HG03520 (cell line): Measurements from ENCODE around the gene GAB2.

Experiments
- ATAC-seq: cut with Tn5 transposase; IDR thresholded peaks from one replicate; pipeline ENCODE4 v1.9.1; 2021; ENCODE audit warnings: mild to moderate bottlenecking, moderate library complexity; ENCODE audit not compliant: unreplicated experiment

Gene GAB2

DNA sequence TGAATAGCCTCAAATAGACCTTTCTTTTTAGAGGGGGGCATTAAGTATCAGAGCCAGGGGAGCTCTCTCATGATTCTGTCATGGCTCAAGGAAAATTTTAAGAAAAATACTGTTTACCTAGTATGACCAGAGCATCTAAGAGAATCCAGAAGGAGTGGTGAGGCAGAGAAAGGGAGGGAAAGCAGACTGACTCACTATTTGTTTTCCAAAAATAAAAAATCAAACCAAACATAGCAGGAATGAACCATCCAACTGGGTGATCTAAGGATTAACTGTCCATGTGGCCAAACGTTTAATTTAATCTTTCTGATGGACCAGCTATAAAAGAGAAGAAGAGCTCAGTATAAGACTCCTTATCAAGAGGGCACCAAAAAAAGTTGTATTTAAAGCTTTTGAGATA is 70.8 kb downstream of the GAB2 start:
- no peak for ATAC-seq

DNA sequence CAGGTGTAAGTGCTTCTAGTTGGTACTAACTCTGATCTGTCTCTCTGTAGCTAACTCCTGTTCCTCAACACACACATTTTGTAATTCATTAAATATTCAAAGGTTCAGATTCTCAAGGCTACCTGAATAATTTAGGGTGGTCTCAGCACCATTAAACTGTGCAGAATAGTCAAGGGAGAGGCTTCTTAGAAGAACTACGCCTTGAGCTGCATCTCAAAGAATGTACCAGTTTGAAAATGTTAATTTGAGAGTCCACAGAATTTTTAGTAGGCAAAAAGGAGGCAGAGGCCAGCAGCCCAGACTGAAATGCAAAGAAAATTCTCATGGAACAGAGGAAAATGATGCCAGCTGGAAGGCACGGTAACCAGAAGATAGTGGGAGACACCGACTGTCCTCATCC is 72.2 kb downstream of the GAB2 start:
- no peak for ATAC-seq

DNA sequence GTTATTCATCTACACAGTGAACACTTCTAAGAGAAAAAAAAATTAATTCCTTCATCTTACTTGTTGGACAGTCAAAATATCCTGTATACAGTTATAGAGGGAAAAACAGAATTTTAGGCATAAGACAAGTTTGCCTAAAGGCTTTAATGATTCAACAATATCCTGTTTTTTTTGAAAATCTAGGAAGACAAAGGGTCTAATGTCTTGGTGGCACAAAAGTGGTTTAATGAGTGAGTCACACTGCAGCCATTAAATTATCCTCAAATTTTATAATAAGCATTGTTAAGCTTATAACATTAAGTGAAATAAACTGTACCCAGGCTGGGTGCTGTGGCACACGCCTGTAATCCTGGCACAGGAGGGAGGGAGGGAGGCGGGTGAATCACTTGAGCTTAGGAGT is 72.9 kb downstream of the GAB2 start:
- ATAC-seq: no peak

DNA sequence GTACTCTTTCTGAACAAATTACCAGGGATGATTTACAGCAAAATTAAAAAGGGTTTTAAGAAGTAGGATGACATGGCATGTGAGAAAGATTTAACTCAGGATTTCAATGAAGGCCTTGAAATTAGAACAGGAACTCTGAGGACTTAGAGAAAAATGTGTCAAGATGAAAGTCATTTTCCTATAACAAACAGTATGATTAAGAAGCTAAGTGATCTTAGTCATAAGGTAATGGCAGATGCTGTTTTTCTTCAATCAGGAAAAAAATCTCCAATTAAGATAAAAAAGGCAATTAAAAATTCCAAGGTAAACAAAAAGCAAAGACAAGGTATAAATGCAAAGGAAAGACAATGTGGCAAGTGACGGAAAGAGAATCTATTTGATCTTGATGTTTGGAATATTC is 73.5 kb downstream of the GAB2 start:
- ATAC-seq: no peak

DNA sequence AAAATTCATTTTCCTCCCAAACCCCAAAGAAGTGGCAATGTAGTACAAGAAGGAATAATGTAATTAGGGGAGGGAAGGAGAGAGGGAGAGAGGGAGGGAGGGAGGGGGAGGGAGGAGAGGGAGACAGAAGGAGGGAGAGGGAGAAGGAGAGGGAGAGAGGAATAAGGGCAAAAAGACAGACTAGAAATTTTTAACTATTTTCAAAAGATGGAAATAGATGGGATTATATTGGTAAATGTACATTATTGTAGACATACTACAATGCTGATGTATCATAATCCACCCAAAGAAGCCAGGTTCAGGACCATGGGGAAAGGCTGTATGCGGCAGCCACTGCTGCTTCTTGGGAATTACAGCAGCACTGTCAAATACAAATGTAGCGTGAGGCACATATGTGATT is 74.3 kb downstream of the GAB2 start:
- no peak for ATAC-seq

DNA sequence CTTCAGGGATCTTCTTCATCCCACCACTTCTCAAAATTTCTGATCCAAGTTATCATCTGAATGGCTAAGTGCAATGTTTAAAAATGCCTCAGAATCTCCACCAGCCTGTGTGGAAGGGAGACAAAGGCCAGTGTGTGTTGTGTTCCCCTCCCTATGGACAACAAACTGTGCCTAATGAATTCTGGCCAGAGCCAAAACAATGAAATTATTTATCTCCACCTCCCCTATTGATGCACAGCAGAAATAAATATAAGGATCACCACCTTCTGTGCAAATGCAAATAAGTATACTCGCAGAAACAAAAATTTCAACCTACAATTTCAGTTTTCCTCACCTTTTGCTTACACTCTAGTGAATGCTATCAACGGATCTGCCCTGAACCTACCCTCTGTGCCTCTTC is 75.8 kb downstream of the GAB2 start:
- ATAC-seq: no peak

DNA sequence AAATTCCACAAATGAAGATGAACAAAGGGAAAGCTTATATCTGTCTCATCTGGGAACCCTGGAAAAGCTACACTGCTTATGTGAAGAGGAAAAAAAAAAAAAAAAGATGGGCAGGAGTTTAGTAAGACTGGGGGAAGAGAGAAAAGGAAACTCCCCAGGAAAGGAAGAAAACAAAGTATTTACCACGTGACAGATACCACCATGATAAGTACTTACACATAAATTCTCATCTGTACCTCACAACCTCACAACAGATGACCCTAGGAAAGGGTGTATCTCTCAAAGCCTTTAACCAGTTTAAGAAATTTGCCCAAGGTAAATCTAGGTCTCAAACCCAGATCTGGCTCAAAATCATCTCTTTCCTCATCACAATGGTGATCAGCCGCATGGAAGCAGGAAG is 77.1 kb downstream of the GAB2 start:
- ATAC-seq: no peak

DNA sequence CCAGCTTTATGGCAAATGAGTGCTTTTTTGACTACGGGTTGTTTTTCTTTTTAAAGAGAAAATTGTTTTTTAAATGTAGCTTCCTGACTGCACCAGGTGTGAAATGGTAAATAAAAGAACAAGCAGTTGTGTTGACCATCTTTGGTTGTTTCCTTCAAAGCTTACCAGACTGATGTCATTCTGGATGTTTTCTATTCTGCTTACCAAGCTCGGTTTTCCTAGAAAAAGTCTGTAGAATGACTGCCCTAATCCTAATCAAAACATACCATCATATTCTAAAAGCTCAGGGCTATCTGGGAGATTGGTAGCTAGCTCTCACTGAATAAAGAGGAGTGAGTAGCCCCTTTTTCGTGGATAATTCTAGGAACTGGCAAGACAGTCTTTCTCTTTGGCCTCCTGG is 77.7 kb downstream of the GAB2 start:
- ATAC-seq: no peak

DNA sequence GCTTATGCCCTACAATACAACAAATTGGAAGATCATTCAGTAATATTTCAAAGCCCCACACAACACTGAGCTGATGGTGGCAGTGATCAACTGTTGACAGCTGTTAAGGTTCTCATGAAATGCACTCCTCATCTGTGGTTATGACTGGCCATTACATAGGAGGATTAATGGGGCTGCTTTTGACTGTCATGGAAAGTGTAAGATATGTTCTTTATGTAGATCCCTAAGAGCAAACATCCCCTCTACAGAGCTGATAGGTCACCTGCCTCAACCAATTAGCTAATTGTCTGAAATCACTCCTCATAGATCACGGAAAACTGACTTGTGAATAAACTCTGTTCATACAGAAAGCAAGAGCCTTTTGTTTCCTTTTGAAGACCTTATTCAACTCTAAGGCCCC is 78.1 kb downstream of the GAB2 start:
- ATAC-seq: no peak

DNA sequence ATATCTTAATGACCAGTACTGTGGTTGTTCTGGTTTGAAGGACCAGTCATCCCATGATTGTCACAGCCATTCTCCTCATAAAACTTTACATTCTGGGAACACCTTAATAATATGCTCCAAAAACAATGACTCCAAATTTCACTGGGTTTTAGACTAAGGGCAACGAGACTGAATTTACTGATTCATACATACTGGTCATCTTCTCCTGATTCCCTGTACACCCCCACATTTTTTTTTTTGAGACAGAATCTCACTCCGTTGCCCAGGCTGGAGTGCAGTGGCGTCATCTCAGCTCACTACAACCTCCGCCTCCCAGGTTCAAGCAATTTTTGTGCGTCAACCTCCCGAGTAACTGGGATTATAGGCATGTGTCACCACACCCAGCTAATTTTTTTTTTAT is 78.9 kb downstream of the GAB2 start:
- ATAC-seq: no peak

DNA sequence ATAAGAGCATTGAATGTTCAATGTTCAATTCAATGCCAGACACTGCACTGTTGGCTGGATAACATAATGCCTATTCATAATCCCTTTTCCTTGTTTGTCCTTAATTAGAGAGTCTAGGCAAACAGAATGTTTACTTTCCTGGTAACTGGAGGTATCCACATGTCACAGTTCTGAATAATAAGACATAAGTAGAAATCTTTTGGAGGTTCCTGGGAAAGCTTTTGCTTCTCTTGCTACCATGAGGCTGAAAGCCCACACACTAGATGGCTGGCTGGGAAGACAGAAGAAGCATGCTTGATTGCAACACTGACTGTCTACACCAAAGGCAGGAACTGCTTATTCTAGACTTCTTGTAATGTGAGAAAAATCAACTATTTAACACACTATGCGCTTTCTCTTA is 79.5 kb downstream of the GAB2 start:
- ATAC-seq: no peak

DNA sequence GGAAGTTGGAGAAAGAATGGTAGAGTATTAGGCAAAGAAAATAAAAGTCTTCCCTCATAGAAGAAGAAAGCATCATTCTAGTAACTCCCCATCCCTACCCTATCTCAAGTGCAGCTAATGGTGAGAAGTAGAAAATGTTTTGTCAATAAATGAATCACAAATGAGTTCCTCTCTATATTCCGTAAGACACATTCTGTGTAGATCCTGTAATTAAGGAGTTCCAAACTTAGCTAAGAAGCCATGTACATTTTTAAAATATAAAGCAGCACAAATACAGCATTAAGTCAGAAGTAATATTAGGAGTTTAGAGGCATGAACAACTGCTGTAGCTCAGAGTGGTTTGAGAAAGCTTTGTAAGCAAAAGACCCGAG is 80.1 kb downstream of the GAB2 start:
- ATAC-seq: no peak

DNA sequence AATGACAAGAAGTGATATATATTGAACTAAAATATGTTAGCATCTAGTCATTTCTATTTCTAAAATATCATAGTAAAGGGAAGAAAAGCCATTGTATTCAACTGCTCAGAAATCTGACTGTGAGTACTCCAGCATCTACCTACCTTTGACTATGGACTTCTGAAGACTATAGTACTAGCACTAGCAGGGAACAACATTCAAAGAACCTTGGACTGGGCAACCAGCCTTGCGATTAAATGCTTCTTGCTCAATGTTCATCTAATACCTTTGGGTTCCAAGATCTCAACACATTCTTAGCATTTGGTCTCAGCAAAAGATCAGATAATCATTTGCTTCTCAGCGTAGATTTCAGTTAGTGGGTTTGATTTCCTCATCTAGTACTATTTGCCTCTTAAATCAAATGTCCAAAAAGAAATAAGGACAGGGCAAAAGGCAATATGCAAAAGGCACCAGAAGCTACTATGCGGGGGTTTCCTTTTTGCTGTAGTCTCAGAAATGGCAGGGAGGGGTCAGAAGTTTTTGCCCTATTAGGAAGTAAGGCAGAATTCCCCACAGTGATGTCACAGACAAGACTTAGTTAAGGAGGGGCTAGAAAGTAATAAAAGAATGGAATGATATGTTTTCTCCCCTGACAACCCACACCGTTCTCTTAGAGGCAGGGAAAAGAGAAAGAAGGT is 80.6 kb downstream of the GAB2 start:
- ATAC-seq: no peak

DNA sequence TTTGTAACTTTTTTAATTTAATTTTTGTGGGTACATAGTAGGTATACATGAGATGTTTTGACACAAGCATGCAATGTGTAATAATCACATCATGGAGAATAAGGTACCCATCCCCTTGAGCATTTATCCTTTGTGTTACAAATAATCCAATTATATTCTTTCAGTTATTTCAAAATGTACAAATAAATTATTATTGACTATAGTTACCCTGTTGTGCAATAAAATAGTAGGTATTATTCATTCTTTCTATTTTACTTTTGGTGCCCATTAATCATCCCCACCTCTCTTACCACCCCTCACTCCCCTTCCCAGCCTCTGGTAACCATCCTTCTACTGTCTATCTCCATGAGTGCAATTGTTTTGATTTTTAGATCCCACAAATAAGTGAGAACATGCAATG is 83.5 kb downstream of the GAB2 start:
- ATAC-seq: no peak

DNA sequence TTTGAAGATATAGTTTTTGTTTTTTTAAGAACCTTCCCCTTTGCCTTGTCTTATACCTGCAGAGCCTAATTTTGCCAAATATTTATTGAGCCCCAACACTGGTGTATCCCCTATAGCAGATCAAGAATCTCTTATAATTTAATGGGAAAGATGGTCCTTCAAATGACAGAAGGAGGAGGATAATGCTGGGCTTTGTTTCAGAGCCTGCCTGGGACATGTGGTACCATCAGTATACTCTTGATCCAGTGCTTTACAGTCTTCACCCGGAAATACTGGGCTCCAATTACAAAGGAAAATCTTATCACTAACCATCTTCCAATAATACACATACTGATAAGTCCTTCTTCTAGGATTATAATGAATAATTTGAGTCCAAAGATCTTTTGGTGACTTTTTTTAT is 84.7 kb downstream of the GAB2 start:
- no peak for ATAC-seq

DNA sequence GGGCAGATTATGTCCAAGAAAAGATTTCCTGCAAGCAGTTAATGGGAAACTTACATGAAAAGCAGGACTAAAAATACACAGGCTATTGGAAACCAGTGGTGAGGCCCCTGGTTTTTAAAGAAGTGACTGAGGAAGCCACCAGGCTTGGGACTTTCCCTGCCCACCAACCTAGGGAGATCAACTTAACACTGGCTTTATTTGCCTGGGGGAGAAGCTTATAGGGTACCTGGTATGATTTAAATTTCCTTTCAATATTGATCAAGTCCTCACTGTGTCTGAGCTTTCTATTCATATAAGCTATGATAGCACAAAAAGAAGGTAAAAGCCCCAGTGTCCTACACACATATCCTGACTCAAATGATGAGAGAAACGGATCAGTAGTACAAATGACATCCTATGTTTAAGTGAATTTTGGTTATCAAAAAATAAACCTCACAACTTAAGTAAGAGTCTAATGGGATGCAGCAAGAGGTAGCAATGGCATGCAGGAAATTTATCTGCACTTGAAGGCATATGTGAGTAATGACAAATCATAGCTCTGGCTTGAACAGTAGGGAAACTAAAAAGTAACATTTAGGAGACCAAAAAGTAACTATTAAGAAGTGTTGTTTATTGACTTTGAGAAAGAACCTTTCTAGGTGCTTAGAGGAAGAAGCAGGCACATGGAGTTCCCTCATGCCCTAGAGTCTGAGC is 85.3 kb downstream of the GAB2 start:
- ATAC-seq: no peak

DNA sequence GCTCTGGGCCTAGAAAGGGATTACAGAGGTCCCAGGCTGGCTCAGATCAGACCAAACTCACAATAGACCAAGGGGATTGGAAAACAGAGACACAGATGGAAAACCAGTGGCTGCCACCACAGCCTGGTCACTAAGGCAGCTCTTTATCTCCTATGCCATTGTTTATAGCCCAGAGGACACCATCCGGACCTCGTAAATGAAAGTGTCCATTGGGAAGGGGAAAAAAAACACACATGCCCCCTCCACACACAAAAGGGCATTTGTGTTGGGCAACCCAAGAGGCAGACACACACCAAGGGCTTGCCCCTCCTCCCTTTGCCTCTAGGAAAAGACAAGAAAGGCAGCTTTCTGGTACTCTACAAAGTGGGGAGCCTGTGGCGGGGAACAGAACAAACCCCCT is 85.9 kb downstream of the GAB2 start:
- ATAC-seq: no peak

DNA sequence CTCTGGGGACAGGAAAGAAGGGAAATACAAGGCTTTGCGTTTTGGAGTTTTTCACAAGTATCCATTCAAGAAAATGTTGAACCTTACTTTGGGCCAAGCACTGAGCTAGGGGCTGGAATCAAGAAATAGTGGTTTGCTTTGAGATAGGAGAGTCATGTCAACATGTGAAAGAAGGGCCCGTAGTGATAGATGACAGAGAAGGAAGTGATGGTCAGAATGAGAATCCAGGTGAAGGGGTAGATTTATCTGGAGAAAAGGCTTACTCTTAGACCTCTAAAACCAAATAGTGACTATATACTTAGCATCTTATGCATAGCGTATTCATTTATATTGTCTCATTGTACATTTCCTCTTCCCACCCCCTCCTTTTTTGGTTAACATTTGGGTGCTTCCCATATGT is 87.3 kb downstream of the GAB2 start:
- no peak for ATAC-seq

DNA sequence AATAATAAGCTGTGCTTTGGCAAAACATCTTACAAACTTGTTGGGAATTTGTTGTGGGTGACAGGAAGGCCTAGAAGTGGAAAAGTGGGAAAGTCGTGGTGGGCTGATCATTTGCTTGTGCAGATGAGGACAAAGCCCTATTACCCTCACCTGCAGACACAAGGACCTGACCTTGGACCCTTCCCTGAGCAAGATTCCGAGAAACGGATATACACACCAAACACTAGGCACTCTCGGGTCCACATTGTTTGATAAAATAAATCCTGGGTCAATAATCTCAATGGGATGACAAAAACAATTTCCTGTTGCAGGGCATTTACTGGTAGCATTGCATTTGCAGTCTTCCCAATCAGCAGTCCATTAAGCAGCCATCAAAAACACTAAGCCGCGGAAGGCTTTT is 89.7 kb downstream of the GAB2 start:
- ATAC-seq: no peak

DNA sequence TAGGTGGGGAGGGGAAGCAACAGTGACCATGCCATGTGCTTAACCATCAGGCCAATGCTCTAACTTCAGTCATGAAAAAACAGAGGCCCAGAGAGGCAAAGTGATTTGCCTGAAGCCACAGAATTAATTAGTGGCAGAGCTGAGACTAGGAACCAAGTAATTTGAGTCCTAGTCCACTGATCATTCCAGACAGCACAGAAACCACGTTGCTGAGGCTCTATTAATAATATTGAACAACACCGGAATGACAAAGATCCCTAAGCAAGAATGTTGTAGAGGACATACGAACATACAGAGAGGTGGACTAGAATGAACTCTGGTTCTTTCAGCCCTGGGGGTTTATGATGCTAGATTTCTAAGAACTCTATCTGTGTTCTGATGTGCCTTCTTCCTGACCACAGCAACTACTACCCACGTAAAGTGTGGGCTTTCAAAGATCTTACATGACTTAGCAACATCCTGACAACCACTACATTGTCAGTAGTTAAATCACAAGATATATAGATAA is 92.3 kb downstream of the GAB2 start:
- no peak for ATAC-seq

DNA sequence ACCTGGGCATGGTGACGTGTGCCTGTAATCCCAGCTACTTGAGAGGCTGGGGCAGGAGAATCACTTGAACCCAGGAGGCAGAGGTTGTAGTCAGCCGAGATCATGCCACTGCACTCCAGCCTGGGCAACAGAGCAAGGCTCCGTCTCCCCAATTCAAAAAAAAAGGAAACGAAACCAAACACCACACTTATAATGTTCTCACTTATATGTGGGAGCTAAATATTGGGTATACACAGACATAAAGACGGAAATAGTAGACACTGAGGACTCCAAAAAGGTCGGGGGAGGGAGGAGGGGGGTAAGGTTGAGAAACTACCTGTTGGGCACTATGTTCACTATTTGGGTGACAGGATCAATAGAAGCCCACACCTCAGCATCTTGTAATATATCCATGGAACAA is 94.3 kb downstream of the GAB2 start:
- ATAC-seq: no peak

DNA sequence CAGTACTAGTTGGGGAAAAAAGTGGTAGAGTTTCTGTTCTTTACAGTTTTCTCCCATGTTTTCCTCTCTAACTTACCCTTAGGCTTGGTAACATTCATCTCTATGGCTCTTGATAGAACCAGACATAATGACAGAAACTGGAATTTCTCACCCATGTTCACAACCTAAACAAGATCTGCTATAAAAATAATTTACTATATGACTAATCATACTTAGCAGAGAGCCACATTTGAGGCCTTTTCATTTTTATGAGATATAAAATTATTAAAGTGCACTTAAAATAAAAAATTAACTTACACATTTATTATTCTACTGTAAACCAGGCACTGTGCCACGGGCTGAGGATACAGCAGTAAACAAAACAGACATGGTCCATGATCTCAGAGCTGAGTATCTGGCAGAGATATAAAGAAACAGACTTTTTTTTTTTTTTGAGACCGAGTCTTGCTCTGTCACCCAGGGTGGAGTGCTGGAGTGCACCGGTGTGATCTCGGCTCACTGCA is 98.1 kb downstream of the GAB2 start:
- no peak for ATAC-seq
